ENCODE results near the gene TMSB10. TPM values are rescaled to one million over a fixed set of nuclear protein-coding genes. Genes with fewer than 3 reads are reported as not detected.

Gene TMSB10
- total and polyA plus RNA-seq, 2 of the 13 experiments (the other 11 are each of a cell fraction or from before 2014, with no cell fraction given): 665 to 708 TPM

- TF ChIP-seq TIGD3 (CRISPR knock-in tag; IDR thresholded peaks at IDR 0.05; ENCODE audit: borderline replicate concordance) (no peak), ZNF207 (IDR thresholded peaks at IDR 0.05; ENCODE audit: borderline replicate concordance) (no peak), ZNF362 (CRISPR knock-in tag; IDR thresholded peaks at IDR 0.05; ENCODE audit: borderline replicate concordance) (no peak), SAFB2 (CRISPR knock-in tag; IDR thresholded peaks at IDR 0.05; ENCODE audit: borderline replicate concordance, low read depth) (peak; percentile 90), IKZF4 (CRISPR knock-in tag; IDR thresholded peaks at IDR 0.05; ENCODE audit: borderline replicate concordance, low read depth, not compliant biosample characterization) (peak; percentile 93), ZNF724P (CRISPR knock-in tag; IDR thresholded peaks at IDR 0.05; ENCODE audit: borderline replicate concordance) (peak; percentile 85; the same call in 1 of the 2 replicates), ELF4 (CRISPR knock-in tag; IDR thresholded peaks at IDR 0.05; ENCODE audit: borderline replicate concordance) (no peak), ARID2 (CRISPR knock-in tag; IDR thresholded peaks at IDR 0.05; ENCODE audit: borderline replicate concordance) (peak; percentile 82; the same call in 1 of the 2 replicates), GPBP1L1 (CRISPR knock-in tag; IDR thresholded peaks at IDR 0.05) (no peak), SOX13 (IDR thresholded peaks at IDR 0.05) (no peak), SOX13 (CRISPR knock-in tag; conservative IDR thresholded peaks at IDR 0.05 in 1 of 2, IDR thresholded peaks at IDR 0.05 in 1 of 2) (peak in 1 of 2 experiments; percentile 64; a peak in 1 of 4 replicates), CSRNP2 (CRISPR knock-in tag; conservative IDR thresholded peaks at IDR 0.05; ENCODE audit: low read depth) (no peak), HNF1B (CRISPR knock-in tag; IDR thresholded peaks at IDR 0.05) (peak; percentile 32; the same call in 1 of the 2 replicates), NFKBIZ (CRISPR knock-in tag; IDR thresholded peaks at IDR 0.05) (peak; percentile 92), SP1 (IDR thresholded peaks at IDR 0.05) (no peak), SP1 (CRISPR knock-in tag; IDR thresholded peaks at IDR 0.05) (peak; percentile 86), ATF4 (CRISPR knock-in tag; IDR thresholded peaks at IDR 0.05) (peak in 1 of 2 experiments; percentile 85; a peak in 2 of 4 replicates), KLF13 (CRISPR knock-in tag; IDR thresholded peaks at IDR 0.05) (peak; percentile 88; the same call in 1 of the 2 replicates), KAT8 (CRISPR knock-in tag; IDR thresholded peaks at IDR 0.05) (peak; percentile 72; the same call in 1 of the 2 replicates)
Measured at GRCh38 chr2:84905181-84906107, at the start of gene TMSB10 (continued).

Data from HepG2 (cell line).